OCI-LY1 (cell line): ENCODE measurements around the gene SNRNP40.

Source experiments
- H2AFZ ChIP-seq: fragments of 200-600 bp; sonication (generic), shearing (Covaris generic); 2 replicates; pipeline ENCODE4 v1.6.0; 2014; ENCODE audit warnings: antibody characterized with exemption, mild to moderate bottlenecking, low read length
- H3F3A ChIP-seq: fragments of 200-600 bp; sonication (generic), shearing (Covaris generic); 2 replicates; pipeline ENCODE4 v1.6.0; 2014; ENCODE audit warnings: mild to moderate bottlenecking, antibody characterized with exemption, low read length, moderate library complexity; ENCODE audit not compliant: insufficient read depth
- H3K27ac ChIP-seq: fragments of 200-600 bp; sonication (generic); 2 replicates; pipeline ENCODE4 v1.5.1; 2014; ENCODE audit warnings: low read length, mixed run types, mild to moderate bottlenecking, low read depth; ENCODE audit not compliant: poor library complexity, severe bottlenecking
- H3K27me3 ChIP-seq: fragments of 200-600 bp; sonication (generic); 2 replicates; pipeline ENCODE4 v1.6.0; 2014; ENCODE audit warnings: antibody characterized with exemption, mild to moderate bottlenecking, low read length, moderate library complexity; ENCODE audit not compliant: insufficient read depth
- H3K36me3 ChIP-seq: fragments of 200-600 bp; sonication (generic); 2 replicates; pipeline ENCODE4 v1.6.1; 2014; ENCODE audit warnings: mild to moderate bottlenecking, antibody characterized with exemption, low read length, moderate library complexity, mixed read lengths; ENCODE audit not compliant: insufficient read depth
- H3K4me1 ChIP-seq: fragments of 200-600 bp; sonication (generic); 2 replicates; pipeline ENCODE4 v1.5.1; 2014; ENCODE audit warnings: mild to moderate bottlenecking, low read length, moderate library complexity; ENCODE audit not compliant: insufficient read depth, severe bottlenecking
- H3K4me2 ChIP-seq: fragments of 200-600 bp; sonication (generic), shearing (Covaris generic); 2 replicates; pipeline ENCODE4 v1.6.1; 2014; ENCODE audit warnings: low read length
- H3K4me3 ChIP-seq: fragments of 200-600 bp; sonication (generic); 2 replicates; pipeline ENCODE4 v1.5.1; 2014; ENCODE audit warnings: low read length, low read depth, mild to moderate bottlenecking, mixed read lengths; ENCODE audit not compliant: poor library complexity, severe bottlenecking
- H3K79me2 ChIP-seq: fragments of 200-600 bp; shearing (Covaris generic); 2 replicates; pipeline ENCODE4 v1.6.1; 2016; ENCODE audit warnings: mixed run types, low read length, mixed read lengths; ENCODE audit not compliant: insufficient read depth
- H3K9ac ChIP-seq: fragments of 200-600 bp; sonication (generic), shearing (Covaris generic); 2 replicates; pipeline ENCODE4 v1.6.1; 2014; ENCODE audit warnings: mild to moderate bottlenecking, low read length, mixed read lengths
- H3K9me2 ChIP-seq: fragments of 200-600 bp; sonication (generic), shearing (Covaris generic); 2 replicates; pipeline ENCODE4 v1.6.1; 2014; ENCODE audit warnings: low read depth, mild to moderate bottlenecking, low read length, mixed read lengths
- H3K9me3 ChIP-seq: fragments of 200-600 bp; shearing (Covaris generic); 2 replicates; pipeline ENCODE4 v1.6.1; 2014; ENCODE audit warnings: low read length, mixed read lengths
- H4K20me1 ChIP-seq: fragments of 200-600 bp; sonication (generic), shearing (Covaris generic); 2 replicates; pipeline ENCODE4 v1.6.0; 2016; ENCODE audit warnings: mild to moderate bottlenecking, low read length; ENCODE audit not compliant: insufficient read depth
- CTCF ChIP-seq: fragments of 200-600 bp; sonication (generic), shearing (Covaris generic); IDR thresholded peaks from 2 replicates; pipeline ENCODE4 v1.5.1; 2017; ENCODE audit warnings: mild to moderate bottlenecking, antibody characterized with exemption, low read length, moderate library complexity, mixed read lengths
- EZH2 ChIP-seq: fragments of 200-600 bp; sonication (generic), shearing (Covaris generic); IDR thresholded peaks from 2 replicates; pipeline ENCODE4 v1.8.0; 2017; ENCODE audit warnings: borderline replicate concordance, mixed run types, mild to moderate bottlenecking, antibody characterized with exemption, low read length, moderate library complexity, mixed read lengths

Gene SNRNP40

DNA sequence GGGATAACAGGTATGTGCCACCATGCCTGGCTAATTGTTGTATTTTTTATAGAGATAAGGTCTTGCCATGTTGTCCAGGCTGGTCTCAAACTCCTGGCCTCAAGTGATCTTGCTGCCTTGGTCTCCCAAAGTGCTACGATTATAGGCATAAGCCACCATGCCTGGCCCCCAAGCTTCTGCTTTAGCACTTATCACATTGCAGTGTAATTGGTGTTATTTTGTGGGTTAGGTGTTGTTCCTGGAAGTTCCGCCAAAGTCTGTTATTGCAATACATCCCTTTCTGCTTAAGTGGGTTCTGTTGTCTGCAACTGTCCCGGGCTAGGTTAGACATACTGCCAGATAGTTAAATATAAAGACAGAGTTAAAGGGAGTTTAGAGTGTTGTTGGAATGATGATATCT, 3.6 kb upstream of the SNRNP40 start:
- H3K9me3 ChIP-seq: no peaks in the 10 kb centered on the region
- no peak overlapping the region for H3K9ac ChIP-seq
- H2AFZ ChIP-seq: no peak overlapping the region
- no peak for TF ChIP-seq EZH2
- no peak for TF ChIP-seq CTCF
- no peaks in the 10 kb centered on the region for H3K27me3 ChIP-seq
- no peaks in the 10 kb centered on the region for H3K9me2 ChIP-seq
- H3F3A ChIP-seq: no peaks in the 10 kb centered on the region
- H3K27ac ChIP-seq: no peak overlapping the region
- no peak overlapping the region for H3K4me3 ChIP-seq
- H4K20me1 ChIP-seq: no peaks in the 10 kb centered on the region
- peaks cover 44% of the 10 kb centered on the region for H3K79me2 ChIP-seq
- no peak overlapping the region for H3K4me2 ChIP-seq
- H3K4me1 ChIP-seq: peaks cover 24% of the 10 kb centered on the region
- H3K36me3 ChIP-seq: no peaks in the 10 kb centered on the region; the same call in 1 of the 2 replicates

GRCh38 chr1:31299365-31299764, 2.8 kb upstream of the SNRNP40 start:
- Histone ChIP-seq H3K4me2 (no peak overlapping the region), H3K9me2 (no peaks in the 10 kb centered on the region), H3K4me3 (no peak overlapping the region), H3K27me3 (no peaks in the 10 kb centered on the region), H3K9me3 (no peaks in the 10 kb centered on the region), H2AFZ (no peak overlapping the region), H3K79me2 (peaks cover 49% of the 10 kb centered on the region), H3F3A (no peaks in the 10 kb centered on the region), H3K27ac (no peak overlapping the region), H3K36me3 (peaks cover 6% of the 10 kb centered on the region; the same call in 1 of the 2 replicates), H4K20me1 (no peaks in the 10 kb centered on the region), H3K9ac (no peak overlapping the region), H3K4me1 (peaks cover 27% of the 10 kb centered on the region)
- TF ChIP-seq CTCF (no peak), EZH2 (no peak)

- no peaks in the 10 kb centered on the region for H4K20me1 ChIP-seq
- no peak overlapping the region for H3K27ac ChIP-seq
- peak overlapping the region; percentile 93 for H3K9ac ChIP-seq
- H3K4me2 ChIP-seq: peak overlapping the region; percentile 98
- H3K4me1 ChIP-seq: peaks cover 27% of the 10 kb centered on the region
- H3F3A ChIP-seq: no peaks in the 10 kb centered on the region
- H3K4me3 ChIP-seq: peak overlapping the region; percentile 77
- H3K36me3 ChIP-seq: peaks cover 18% of the 10 kb centered on the region
- peaks cover 49% of the 10 kb centered on the region for H3K79me2 ChIP-seq
- no peak overlapping the region for H2AFZ ChIP-seq
- no peaks in the 10 kb centered on the region for H3K27me3 ChIP-seq
- H3K9me2 ChIP-seq: no peaks in the 10 kb centered on the region
- no peaks in the 10 kb centered on the region for H3K9me3 ChIP-seq
- TF ChIP-seq EZH2 (no peak), CTCF (no peak)
Measured at GRCh38 chr1:31297277-31298247, 974 bp upstream of the SNRNP40 start.
